T-cell (primary cell): Measurements from ENCODE around the gene PSMB3. TPM values are rescaled to one million over a fixed set of nuclear protein-coding genes. Genes with fewer than 3 reads are reported as not detected.
"Not testable (repeated sequence)": the region's sequence is repeated elsewhere in the genome, so short reads cannot be mapped to it uniquely, and the experiment has no call there.

ENCODE experiments used
- ATAC-seq, 4 experiments: fragments of 200-7000 bp in 3 of 4; fragments of 150-1000 bp in 1 of 4; cut with Tn5 transposase; replicated peaks in 1 of 4; 1 replicate in 3 of 4; 2 replicates in 1 of 4; pipeline ENCODE4 v1.10.0; 2021; ENCODE audit warnings: moderate library complexity in 3 of 4, mild to moderate bottlenecking in 2 of 4, moderate number of reproducible peaks in 1 of 4
- CTCF ChIA-PET, 2 donors: fragments of 300-600 bp; sonication (Branson Sonifier 250); formaldehyde crosslinking; loops; one replicate each; lab custom pipeline; 2022; ENCODE audit warnings: antibody characterized with exemption in 2 of 2; lab: Charles Lee
- POLR2A ChIA-PET, 2 donors: fragments of 300-600 bp; sonication (Branson Sonifier 250); formaldehyde crosslinking; loops; one replicate each; lab custom pipeline; 2022; ENCODE audit warnings: antibody characterized with exemption in 2 of 2; lab: Charles Lee
- DNase-seq, 35 experiments: peaks; one replicate each; pipeline versions ENCODE4 v3.0.0 to v3.0.0-alpha.2; 2013 to 2023
- H3K27ac ChIP-seq: one replicate; pipeline ENCODE4 v1.5.1; 2013; ENCODE audit warnings: low read length
- H3K27me3 ChIP-seq, 2 experiments: replicated peaks in 1 of 2; 1 replicate in 1 of 2; 2 replicates in 1 of 2; pipeline versions ENCODE4 v1.6.1 to v1.7.0; 2013; ENCODE audit warnings: low read length in 1 of 2, mixed read lengths in 1 of 2; ENCODE audit not compliant: control insufficient read depth in 2 of 2, insufficient read depth in 2 of 2; ENCODE audit errors: extremely low read depth in 1 of 2
- H3K36me3 ChIP-seq, 2 donors: 1 replicate in 1 of 2; 2 replicates in 1 of 2; pipeline versions ENCODE4 v1.6.1 to v1.7.0; 2013; ENCODE audit warnings: low read length in 1 of 2; ENCODE audit not compliant: control insufficient read depth in 2 of 2, insufficient read depth in 1 of 2; ENCODE audit errors: extremely low read depth in 1 of 2
- H3K4me1 ChIP-seq, 2 experiments: 1 replicate in 1 of 2; 2 replicates in 1 of 2; pipeline versions ENCODE4 v1.6.1 to v1.7.0; 2013; ENCODE audit warnings: low read length in 2 of 2, mixed read lengths in 1 of 2; ENCODE audit not compliant: insufficient read depth in 2 of 2, control insufficient read depth in 1 of 2; ENCODE audit errors: extremely low read depth in 1 of 2
- H3K4me3 ChIP-seq, 2 donors: 1 replicate in 1 of 2; 2 replicates in 1 of 2; pipeline versions ENCODE4 v1.5.1 to v1.7.0; 2013; ENCODE audit warnings: mild to moderate bottlenecking in 2 of 2, low read length in 1 of 2, moderate library complexity in 1 of 2; ENCODE audit not compliant: control insufficient read depth in 1 of 2; ENCODE audit errors: extremely low read depth in 1 of 2
- H3K9me3 ChIP-seq: 2 replicates; pipeline ENCODE4 v1.7.0; 2013
- H3K27ac Mint-ChIP-seq, 2 donors: one replicate each; pipeline ENCODE4 v1.8.0; 2020 to 2021; ENCODE audit warnings: mild to moderate bottlenecking in 2 of 2, mixed read lengths in 2 of 2
- H3K27me3 Mint-ChIP-seq, 2 donors: one replicate each; pipeline ENCODE4 v1.8.0; 2021 to 2022; ENCODE audit warnings: mixed read lengths in 2 of 2
- H3K36me3 Mint-ChIP-seq: one replicate; pipeline ENCODE4 v1.8.0; 2021; ENCODE audit warnings: mixed read lengths
- H3K4me1 Mint-ChIP-seq, 3 donors: one replicate each; pipeline ENCODE4 v1.8.0; 2020 to 2022; ENCODE audit warnings: mixed read lengths in 3 of 3, mild to moderate bottlenecking in 1 of 3
- H3K4me3 Mint-ChIP-seq, 3 donors: one replicate each; pipeline ENCODE4 v1.8.0; 2020 to 2022; ENCODE audit warnings: mild to moderate bottlenecking in 3 of 3, mixed read lengths in 3 of 3, moderate library complexity in 3 of 3
- H3K9me3 Mint-ChIP-seq, 3 donors: one replicate each; pipeline ENCODE4 v1.8.0; 2020 to 2022; ENCODE audit warnings: mixed read lengths in 3 of 3
- whole genome bisulfite sequencing: methylation state at CpG from one replicate; pipeline ENCODE4 v1.1.5; 2013; ENCODE audit warnings: missing lambda C conversion rate; ENCODE audit not compliant: insufficient coverage; 5-methylcytosine and 5-hydroxymethylcytosine counted together
- total RNA-seq, 35 experiments: library from RNA in 6 of 35; stranded (reverse) in 6 of 35; fragments of 120-200 nt in 1 of 35; gene quantifications; one replicate each; pipeline versions ENCODE4 v1.2.1 to v1.2.4 and lab custom pipeline; 2013 to 2026

PSMB3 gene
- total RNA-seq, 5 donors from 2014 or later (not counting 1 experiment from before 2014, with no cell fraction given): 81.2 to 116 (median 104) TPM

DNA sequence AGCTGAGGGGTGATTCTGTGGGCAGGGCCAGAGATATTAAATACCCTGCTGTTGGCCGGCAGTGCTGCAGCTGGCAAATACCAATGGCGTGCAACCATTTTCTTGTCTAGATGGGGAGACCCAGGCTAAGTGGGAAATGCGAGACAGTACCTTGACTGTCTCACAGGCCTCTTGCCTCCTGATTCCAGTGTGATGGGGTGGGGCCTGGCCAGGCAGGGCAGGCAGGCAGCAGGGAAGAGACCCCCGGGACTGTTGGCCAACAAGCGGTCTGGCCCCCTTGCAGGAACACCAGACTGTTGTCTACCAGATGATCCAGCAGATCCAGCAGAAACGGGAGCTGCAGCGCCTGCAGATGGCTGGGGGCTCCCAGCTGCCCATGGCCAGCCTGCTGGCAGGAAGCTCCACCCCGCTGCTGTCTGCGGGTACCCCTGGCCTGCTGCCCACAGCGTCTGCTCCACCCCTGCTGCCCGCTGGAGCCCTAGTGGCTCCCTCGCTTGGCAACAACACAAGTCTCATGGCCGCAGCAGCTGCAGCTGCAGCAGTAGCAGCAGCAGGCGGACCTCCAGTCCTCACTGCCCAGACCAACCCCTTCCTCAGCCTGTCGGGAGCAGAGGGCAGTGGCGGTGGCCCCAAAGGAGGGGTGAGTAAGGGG, 28.1 kb upstream of the PSMB3 start:
- Histone ChIP-seq H3K27me3 (no peaks in the 10 kb centered on the region), H3K36me3 (peaks cover 6 to 50% of the 10 kb centered on the region in 2 donors), H3K9me3 (no peaks in the 10 kb centered on the region), H3K27ac (peak overlapping the region; percentile 40), H3K4me3 (no peak overlapping the region), H3K4me1 (peaks cover 28 to 84% of the 10 kb centered on the region in 2 experiments)
- ATAC-seq (no peak), DNase-seq (peak in 1 of 35 experiments; percentile 17)
- Mint-ChIP-seq H3K4me1 (peaks cover 59 to 71% (median 61%) of the 10 kb centered on the region in 3 donors), H3K36me3 (peaks cover 5% of the 10 kb centered on the region), H3K4me3 (peak overlapping the region in 1 of 3 donors; percentile 9), H3K9me3 (no peaks in the 10 kb centered on the region), H3K27me3 (no peaks in the 10 kb centered on the region), H3K27ac (peak overlapping the region; percentile 58 to 78)
- POLR2A ChIA-PET: no interaction called here
- 85% methylated on average over 7 of the region's 16 CpGs for WGBS
- CTCF ChIA-PET: no interaction called here

DNA sequence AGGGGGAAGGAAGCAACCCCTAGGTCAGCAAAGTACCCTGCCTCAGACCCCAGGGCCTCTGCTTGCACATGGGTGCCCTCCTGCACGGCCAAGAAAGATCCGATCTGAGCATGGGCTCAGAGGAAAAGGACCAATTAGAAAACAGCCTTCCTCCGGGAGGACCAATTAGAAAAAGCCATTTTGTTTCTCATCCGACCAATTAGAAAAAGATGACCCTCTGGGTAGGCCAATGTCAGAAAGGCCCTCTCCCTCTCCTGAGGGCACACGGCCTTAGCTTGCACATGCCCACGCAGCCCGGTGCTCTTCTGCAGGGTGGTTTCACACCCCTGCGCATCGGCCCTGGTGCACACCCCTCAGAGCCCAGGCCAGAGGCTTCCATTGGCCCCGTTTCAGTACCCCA, 27.5 kb upstream of the PSMB3 start:
- peaks cover 6 to 44% of the 10 kb centered on the region in 2 donors for H3K36me3 ChIP-seq
- ChIA-PET POLR2A (no interaction called here), CTCF (no interaction called here)
- Mint-ChIP-seq H3K4me1 (peaks cover 60 to 70% (median 61%) of the 10 kb centered on the region in 3 donors), H3K36me3 (peaks cover 5% of the 10 kb centered on the region), H3K27me3 (no peaks in the 10 kb centered on the region), H3K9me3 (no peaks in the 10 kb centered on the region), H3K27ac (peak overlapping the region; percentile 55 to 78), H3K4me3 (peak overlapping the region in 2 of 3 donors; percentile 34 to 64)
- H3K9me3 ChIP-seq: no peaks in the 10 kb centered on the region
- 82% methylated on average over 6 of the region's 10 CpGs for WGBS
- no peak overlapping the region for H3K4me3 ChIP-seq
- H3K27ac ChIP-seq: peak overlapping the region; percentile 40
- DNase-seq (no peak), ATAC-seq (no peak)
- no peaks in the 10 kb centered on the region for H3K27me3 ChIP-seq
- H3K4me1 ChIP-seq: peaks cover 28 to 83% of the 10 kb centered on the region in 2 experiments

GRCh38 chr17:38726145-38726544, 26.4 kb upstream of the PSMB3 start:
- POLR2A ChIA-PET, H3K27me3 Mint-ChIP-seq, DNase-seq, ATAC-seq, CTCF ChIA-PET, H3K9me3 ChIP-seq, H3K9me3 Mint-ChIP-seq, H3K4me3 ChIP-seq, H3K36me3 Mint-ChIP-seq, H3K27me3 ChIP-seq: not testable (repeated sequence)
- 55% methylated on average over 2 of the region's 8 CpGs for WGBS
- Mint-ChIP-seq H3K4me3 (peak overlapping the region in 1 of 3 donors; percentile 64), H3K27ac (peak overlapping the region; percentile 89), H3K4me1 (peaks cover 62 to 73% (median 63%) of the 10 kb centered on the region in 3 donors)
- Histone ChIP-seq H3K27ac (peak overlapping the region; percentile 93), H3K4me1 (peaks cover 28 to 83% of the 10 kb centered on the region in 2 experiments), H3K36me3 (peaks cover 6 to 33% of the 10 kb centered on the region in 2 donors)

DNA sequence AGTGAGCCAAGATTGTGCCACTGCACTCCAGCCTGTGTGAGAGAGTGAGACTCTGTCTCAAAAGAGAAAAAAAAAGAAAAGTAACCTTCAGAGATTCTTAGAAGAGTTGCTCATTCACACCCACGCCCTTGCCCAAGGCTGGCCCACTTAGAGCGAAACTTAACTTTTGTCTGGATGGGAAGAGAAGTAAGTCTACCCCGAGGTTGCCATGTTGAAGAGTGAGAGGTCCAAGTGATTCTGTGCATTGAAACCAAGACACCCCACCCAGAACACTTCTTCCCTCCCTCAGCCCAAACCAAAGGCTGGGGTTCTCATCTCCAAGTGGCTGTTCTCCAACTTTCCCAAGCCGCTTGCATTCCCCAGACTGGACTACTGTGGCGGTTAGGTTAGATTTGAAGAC, 24.8 kb upstream of the PSMB3 start:
- H3K36me3 ChIP-seq: peaks cover 6 to 18% of the 10 kb centered on the region in 2 donors
- WGBS: no CpG with 5 or more reads among the region's 5 CpGs
- peak overlapping the region; percentile 46 to 70 (median 64) for H3K4me3 Mint-ChIP-seq
- H3K4me1 ChIP-seq: peaks cover 28 to 86% of the 10 kb centered on the region in 2 experiments
- DNase-seq (peak in 24 of 35 experiments; percentile 22 to 74 (median 49)), ATAC-seq (peak; percentile 7 to 14 (median 12))
- no peaks in the 10 kb centered on the region for H3K9me3 Mint-ChIP-seq
- peak overlapping the region; percentile 93 for H3K27ac ChIP-seq
- POLR2A ChIA-PET: no interaction called here
- H3K4me1 Mint-ChIP-seq: peaks cover 68 to 80% (median 77%) of the 10 kb centered on the region in 3 donors
- H3K27ac Mint-ChIP-seq: peak overlapping the region; percentile 90 to 97
- H3K4me3 ChIP-seq: peak overlapping the region; percentile 33 to 35
- CTCF ChIA-PET: interaction anchor here (0.7 to 1.9 kb wide), 7 partner anchors 9 to 426 kb away, joined by 3 to 9 read pairs (median 4); partner anchors contain the start of genes MLLT6 (in 1 of the 2) and PSMB3 (in 1 of the 2)
- no peaks in the 10 kb centered on the region for H3K27me3 Mint-ChIP-seq
- H3K27me3 ChIP-seq: no peaks in the 10 kb centered on the region
- H3K36me3 Mint-ChIP-seq: no peaks in the 10 kb centered on the region
- no peaks in the 10 kb centered on the region for H3K9me3 ChIP-seq

DNA sequence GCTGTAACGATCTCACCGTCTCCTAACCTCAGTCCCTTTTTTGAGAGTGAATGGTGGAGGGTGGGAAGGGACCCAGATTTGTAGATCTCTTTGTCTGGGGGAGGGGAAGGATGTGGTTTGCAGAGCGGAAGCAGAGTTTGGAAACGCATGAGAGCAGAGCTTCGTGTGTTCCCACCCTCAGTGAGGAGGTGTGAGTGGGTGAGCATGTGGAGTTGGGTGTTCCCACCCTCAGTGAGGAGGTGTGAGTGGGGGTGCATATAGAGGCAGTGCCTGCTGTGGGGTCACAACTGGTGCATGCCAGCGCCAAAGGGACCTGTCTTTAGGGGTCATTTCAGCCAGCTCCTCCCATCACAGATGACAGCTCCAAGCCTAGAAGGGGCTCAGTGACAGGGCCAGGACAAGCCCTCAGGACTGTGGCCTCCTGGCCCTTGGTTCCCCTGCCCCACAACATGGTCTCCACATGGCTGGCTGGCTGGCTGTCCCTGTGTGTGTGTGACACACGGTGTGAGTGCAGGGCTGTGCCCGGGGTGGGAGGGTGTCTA, 24.2 kb upstream of the PSMB3 start:
- peak overlapping the region; percentile 46 to 70 (median 64) for H3K4me3 Mint-ChIP-seq

GRCh38 chr17:38729368-38729885, 23.1 kb upstream of the PSMB3 start:
- Mint-ChIP-seq H3K4me1 (peaks cover 77 to 88% (median 83%) of the 10 kb centered on the region in 3 donors), H3K9me3 (no peaks in the 10 kb centered on the region), H3K36me3 (no peaks in the 10 kb centered on the region), H3K4me3 (peak overlapping the region; percentile 56 to 70 (median 64)), H3K27ac (peak overlapping the region; percentile 87 to 90), H3K27me3 (no peaks in the 10 kb centered on the region)
- ATAC-seq (no peak), DNase-seq (no peak)
- POLR2A ChIA-PET: no interaction called here
- peak overlapping the region; percentile 93 for H3K27ac ChIP-seq
- H3K27me3 ChIP-seq: no peaks in the 10 kb centered on the region
- H3K4me1 ChIP-seq: peaks cover 28 to 93% of the 10 kb centered on the region in 2 experiments
- 3% methylated on average over 6 of the region's 14 CpGs for WGBS
- peaks cover 8 to 16% of the 10 kb centered on the region in 2 donors for H3K36me3 ChIP-seq
- H3K4me3 ChIP-seq: peak overlapping the region; percentile 41 to 49
- CTCF ChIA-PET: interaction anchor here (0.5 to 1.0 kb wide), 3 partner anchors 22 to 504 kb away, joined by 3 to 5 read pairs (median 4); no protein-coding TSS in a partner anchor
- H3K9me3 ChIP-seq: no peaks in the 10 kb centered on the region

More for the DNA sequence above, 24.2 kb upstream of the PSMB3 start:
- Mint-ChIP-seq H3K36me3 (no peaks in the 10 kb centered on the region), H3K9me3 (no peaks in the 10 kb centered on the region), H3K27ac (peak overlapping the region; percentile 90 to 97), H3K4me1 (peaks cover 72 to 83% (median 79%) of the 10 kb centered on the region in 3 donors), H3K27me3 (no peaks in the 10 kb centered on the region)
- ATAC-seq (peak; percentile 59 to 64 (median 64)), DNase-seq (peak; percentile 49 to 89 (median 76))
- Histone ChIP-seq H3K36me3 (peaks cover 6 to 17% of the 10 kb centered on the region in 2 donors), H3K4me1 (peaks cover 28 to 88% of the 10 kb centered on the region in 2 experiments), H3K4me3 (peak overlapping the region in 1 of 2 donors; percentile 35), H3K27me3 (no peaks in the 10 kb centered on the region), H3K27ac (peak overlapping the region; percentile 93), H3K9me3 (no peaks in the 10 kb centered on the region)
- WGBS: 0% methylated on average over 3 of the region's 8 CpGs
- ChIA-PET POLR2A (interaction anchor here in 1 of 2 donors (0.6 kb wide), 1 partner anchor 28 kb away, joined by 6 read pairs; no protein-coding TSS in a partner anchor), CTCF (interaction anchor here (0.5 to 1.9 kb wide), 10 partner anchors 9 to 437 kb away, joined by 3 to 9 read pairs (median 4); partner anchors contain the start of genes MLLT6 (in 1 of the 2) and PSMB3 (in 1 of the 2))
